ENCODE data around the gene BMAL1.

BMAL1 gene

GRCh38 chr11:13344818-13345217, 67.2 kb downstream of the BMAL1 start:
- H3K4me3 ChIP-seq (replicated peaks; ENCODE audit: low read depth, low read length), result no peak overlapping the region
- TF ChIP-seq CTCF (IDR thresholded peaks at IDR 0.05; ENCODE audit: low read length, missing control alignments), result no peak
- DNase-seq (ENCODE audit: low read depth), result no peak

- no peak for TF ChIP-seq CTCF (IDR thresholded peaks at IDR 0.05; ENCODE audit: low read length, missing control alignments)
- no peak overlapping the region for H3K4me3 ChIP-seq (replicated peaks; ENCODE audit: low read depth, low read length)
- DNase-seq (ENCODE audit: low read depth), result no peak
Observed at GRCh38 chr11:13346470-13346869, 68.9 kb downstream of the BMAL1 start.

- no peak overlapping the region for H3K4me3 ChIP-seq (replicated peaks; ENCODE audit: low read depth, low read length)
- no peak for DNase-seq (ENCODE audit: low read depth)
- no peak for TF ChIP-seq CTCF (IDR thresholded peaks at IDR 0.05; ENCODE audit: low read length, missing control alignments)
Observed at GRCh38 chr11:13347901-13348300, 70.3 kb downstream of the BMAL1 start.

- H3K4me3 ChIP-seq (replicated peaks; ENCODE audit: low read depth, low read length), result no peak overlapping the region
- no peak for DNase-seq (ENCODE audit: low read depth)
- no peak for TF ChIP-seq CTCF (IDR thresholded peaks at IDR 0.05; ENCODE audit: low read length, missing control alignments)
Observed at GRCh38 chr11:13348305-13348704, 70.7 kb downstream of the BMAL1 start.

- no peak overlapping the region for H3K4me3 ChIP-seq (replicated peaks; ENCODE audit: low read depth, low read length)
- TF ChIP-seq CTCF (IDR thresholded peaks at IDR 0.05; ENCODE audit: low read length, missing control alignments), result no peak
- DNase-seq (ENCODE audit: low read depth), result no peak
Observed at GRCh38 chr11:13349046-13349445, 71.5 kb downstream of the BMAL1 start.

- no peak for TF ChIP-seq CTCF (IDR thresholded peaks at IDR 0.05; ENCODE audit: low read length, missing control alignments)
- DNase-seq (ENCODE audit: low read depth), result no peak
- H3K4me3 ChIP-seq (replicated peaks; ENCODE audit: low read depth, low read length), result no peak overlapping the region
Observed at GRCh38 chr11:13349581-13349980, 72.0 kb downstream of the BMAL1 start.

GRCh38 chr11:13352711-13353110, 75.1 kb downstream of the BMAL1 start:
- no peak for DNase-seq (ENCODE audit: low read depth)
- TF ChIP-seq CTCF (IDR thresholded peaks at IDR 0.05; ENCODE audit: low read length, missing control alignments), result no peak
- H3K4me3 ChIP-seq (replicated peaks; ENCODE audit: low read depth, low read length), result no peak overlapping the region
